Neutrophil (primary cell): Measurements from ENCODE around the gene FAM163B.

Experiments used
- H3K27ac ChIP-seq: fragments of 200-600 bp; sonication (generic); 2 replicates; pipeline ENCODE4 v1.5.1; 2016; ENCODE audit warnings: mild to moderate bottlenecking, moderate library complexity
- H3K27me3 ChIP-seq: fragments of 200-600 bp; sonication (generic); 2 replicates; pipeline ENCODE4 v1.6.0; 2016; ENCODE audit warnings: mild to moderate bottlenecking
- H3K36me3 ChIP-seq: fragments of 200-600 bp; sonication (generic); 2 replicates; pipeline ENCODE4 v1.5.1; 2017
- H3K4me1 ChIP-seq, 2 experiments: fragments of 200-600 bp in 1 of 2; sonication (generic) in 1 of 2; 1 replicate in 1 of 2; 2 replicates in 1 of 2; pipeline versions ENCODE4 v1.5.1 to v1.6.1; 2013 to 2016; ENCODE audit warnings: low read depth in 1 of 2, low read length in 1 of 2, mild to moderate bottlenecking in 1 of 2, moderate library complexity in 1 of 2; ENCODE audit not compliant: control insufficient read depth in 1 of 2, insufficient read depth in 1 of 2
- H3K4me3 ChIP-seq, 2 experiments: fragments of 200-600 bp in 1 of 2; sonication (generic) in 1 of 2; 1 replicate in 1 of 2; 2 replicates in 1 of 2; pipeline ENCODE4 v1.5.1; 2013 to 2016; ENCODE audit warnings: low read depth in 1 of 2, low read length in 1 of 2, mild to moderate bottlenecking in 1 of 2, moderate library complexity in 1 of 2
- H3K9me3 ChIP-seq: fragments of 200-600 bp; sonication (generic); 2 replicates; pipeline ENCODE4 v1.5.1; 2016
- TF ChIP-seq, protein P1 (sequence below): fragments of 200-600 bp; sonication (generic); IDR thresholded peaks from 2 replicates; pipeline ENCODE4 v1.5.1; 2016; ENCODE audit warnings: antibody characterized with exemption

The FAM163B gene

GRCh38 chr9:133538176-133538575 is 71.0 kb downstream of the FAM163B start:
- H3K27ac ChIP-seq, result no peak overlapping the region
- no peak overlapping the region for H3K4me3 ChIP-seq
- H3K36me3 ChIP-seq, result no peaks in the 10 kb centered on the region
- no peaks in the 10 kb centered on the region for H3K9me3 ChIP-seq
- TF ChIP-seq, protein P1, sequence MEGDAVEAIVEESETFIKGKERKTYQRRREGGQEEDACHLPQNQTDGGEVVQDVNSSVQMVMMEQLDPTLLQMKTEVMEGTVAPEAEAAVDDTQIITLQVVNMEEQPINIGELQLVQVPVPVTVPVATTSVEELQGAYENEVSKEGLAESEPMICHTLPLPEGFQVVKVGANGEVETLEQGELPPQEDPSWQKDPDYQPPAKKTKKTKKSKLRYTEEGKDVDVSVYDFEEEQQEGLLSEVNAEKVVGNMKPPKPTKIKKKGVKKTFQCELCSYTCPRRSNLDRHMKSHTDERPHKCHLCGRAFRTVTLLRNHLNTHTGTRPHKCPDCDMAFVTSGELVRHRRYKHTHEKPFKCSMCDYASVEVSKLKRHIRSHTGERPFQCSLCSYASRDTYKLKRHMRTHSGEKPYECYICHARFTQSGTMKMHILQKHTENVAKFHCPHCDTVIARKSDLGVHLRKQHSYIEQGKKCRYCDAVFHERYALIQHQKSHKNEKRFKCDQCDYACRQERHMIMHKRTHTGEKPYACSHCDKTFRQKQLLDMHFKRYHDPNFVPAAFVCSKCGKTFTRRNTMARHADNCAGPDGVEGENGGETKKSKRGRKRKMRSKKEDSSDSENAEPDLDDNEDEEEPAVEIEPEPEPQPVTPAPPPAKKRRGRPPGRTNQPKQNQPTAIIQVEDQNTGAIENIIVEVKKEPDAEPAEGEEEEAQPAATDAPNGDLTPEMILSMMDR, result no peak
- H3K27me3 ChIP-seq, result peaks cover 90% of the 10 kb centered on the region
- H3K4me1 ChIP-seq, result no peaks in the 10 kb centered on the region

DNA sequence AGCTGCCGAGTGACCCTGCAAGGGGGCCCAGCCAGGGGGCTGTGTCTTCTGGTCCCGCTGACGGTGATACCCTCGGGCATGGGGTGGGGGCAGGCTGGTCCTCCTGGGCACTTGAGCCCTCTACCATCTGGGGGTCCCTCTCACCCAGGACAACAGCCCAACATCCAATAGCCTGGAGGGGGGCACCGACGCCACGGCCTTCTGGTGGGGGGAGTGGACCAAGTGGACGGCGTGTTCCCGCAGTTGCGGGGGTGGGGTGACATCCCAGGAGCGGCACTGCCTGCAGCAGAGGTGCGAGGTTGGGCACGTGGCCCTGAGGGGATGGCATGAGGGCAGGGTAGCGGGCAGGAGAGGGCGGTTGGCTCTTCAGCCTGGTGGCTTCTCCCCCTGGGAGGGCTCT is 71.9 kb downstream of the FAM163B start:
- Histone ChIP-seq H3K27me3 (peaks cover 99% of the 10 kb centered on the region), H3K9me3 (no peaks in the 10 kb centered on the region), H3K4me1 (no peaks in the 10 kb centered on the region), H3K27ac (no peak overlapping the region), H3K36me3 (no peaks in the 10 kb centered on the region), H3K4me3 (no peak overlapping the region)
- TF ChIP-seq, protein P1, result no peak

GRCh38 chr9:133536536-133536935 is 72.7 kb downstream of the FAM163B start:
- H3K36me3 ChIP-seq, result no peaks in the 10 kb centered on the region
- no peaks in the 10 kb centered on the region for H3K9me3 ChIP-seq
- H3K4me3 ChIP-seq, result no peak overlapping the region
- TF ChIP-seq, protein P1, result no peak
- H3K27ac ChIP-seq, result no peak overlapping the region
- H3K4me1 ChIP-seq, result no peaks in the 10 kb centered on the region
- peaks cover 94% of the 10 kb centered on the region for H3K27me3 ChIP-seq

DNA sequence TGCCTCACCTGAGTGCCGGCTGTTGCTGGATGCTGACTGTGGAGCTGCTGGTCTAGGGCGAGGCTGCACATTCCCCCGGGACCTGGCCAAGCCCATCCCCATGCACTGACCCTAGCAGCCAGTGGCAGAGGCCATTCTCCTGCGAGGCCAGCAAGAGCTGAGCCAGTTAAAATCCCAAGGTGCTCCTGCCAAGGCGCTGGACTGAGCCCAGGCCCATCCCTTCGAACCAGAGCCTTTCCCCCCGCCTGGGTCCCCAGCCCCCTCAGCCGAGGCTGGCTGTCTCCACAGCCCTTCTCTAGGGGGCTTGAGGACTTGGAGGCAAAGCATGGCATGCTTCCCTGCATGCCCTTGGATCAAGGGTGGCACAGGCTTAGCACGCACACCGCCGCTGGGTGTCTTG is 73.1 kb downstream of the FAM163B start:
- Histone ChIP-seq H3K27ac (no peak overlapping the region), H3K4me3 (no peak overlapping the region), H3K36me3 (no peaks in the 10 kb centered on the region), H3K27me3 (peaks cover 89% of the 10 kb centered on the region), H3K9me3 (no peaks in the 10 kb centered on the region), H3K4me1 (no peaks in the 10 kb centered on the region)
- TF ChIP-seq, protein P1, result no peak

DNA sequence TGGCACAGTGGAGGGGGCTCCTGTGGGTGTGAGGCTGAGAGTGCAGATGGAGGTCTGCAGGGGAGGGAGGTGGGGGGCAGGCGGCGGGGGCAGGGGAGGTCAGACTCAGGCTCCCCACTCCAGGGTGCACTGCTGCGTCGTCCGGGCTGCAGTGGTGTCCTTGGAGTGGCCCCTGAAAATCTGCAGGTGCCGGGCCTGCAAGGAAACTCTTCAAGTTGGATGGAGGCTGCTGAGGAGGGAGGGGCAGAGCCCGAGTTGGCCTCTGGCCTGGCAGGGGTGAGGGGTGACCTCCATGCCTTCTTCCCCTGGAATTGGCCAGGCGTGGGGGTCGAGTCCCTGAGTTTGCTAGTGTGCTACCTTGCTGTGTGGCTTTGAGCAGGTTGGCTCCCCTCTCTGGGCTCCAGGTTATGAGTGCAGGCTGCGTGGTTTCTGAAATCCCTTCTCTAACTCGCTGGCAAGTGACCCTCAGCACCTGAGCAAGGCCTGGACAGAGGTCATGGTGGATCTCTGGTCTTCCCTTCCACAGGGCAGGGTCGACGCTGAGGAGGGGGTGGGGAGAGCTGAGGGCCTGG is 73.8 kb downstream of the FAM163B start:
- no peaks in the 10 kb centered on the region for H3K36me3 ChIP-seq
- no peaks in the 10 kb centered on the region for H3K4me1 ChIP-seq
- H3K27me3 ChIP-seq, result peaks cover 82% of the 10 kb centered on the region
- H3K4me3 ChIP-seq, result no peak overlapping the region
- H3K27ac ChIP-seq, result no peak overlapping the region
- no peaks in the 10 kb centered on the region for H3K9me3 ChIP-seq
- TF ChIP-seq, protein P1, result no peak
